ENCODE measurements around the gene MYOM3.
"Not testable (repeated sequence)": the region's sequence is repeated elsewhere in the genome, so short reads cannot be mapped to it uniquely, and the experiment has no call there.

Gene MYOM3

DNA sequence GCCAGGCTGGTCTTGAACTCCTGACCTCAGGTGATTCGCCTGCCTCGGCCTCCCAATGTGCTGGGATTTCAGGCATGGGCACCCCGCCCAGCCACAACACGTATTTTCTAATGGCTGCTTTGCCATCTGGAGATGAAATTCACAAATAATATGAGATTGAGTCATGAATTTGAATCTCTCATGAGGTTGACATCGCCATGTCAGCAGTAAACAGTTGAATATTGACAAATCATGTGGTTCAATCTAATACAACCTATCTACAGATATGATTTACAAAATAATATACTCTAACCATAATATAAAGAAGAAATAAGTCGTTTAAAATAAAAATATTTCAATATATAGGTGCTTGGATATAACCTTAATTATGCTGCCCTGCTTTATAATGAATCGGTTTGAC is 42.1 kb downstream of the MYOM3 start:
- DNase-seq, result no peak

DNA sequence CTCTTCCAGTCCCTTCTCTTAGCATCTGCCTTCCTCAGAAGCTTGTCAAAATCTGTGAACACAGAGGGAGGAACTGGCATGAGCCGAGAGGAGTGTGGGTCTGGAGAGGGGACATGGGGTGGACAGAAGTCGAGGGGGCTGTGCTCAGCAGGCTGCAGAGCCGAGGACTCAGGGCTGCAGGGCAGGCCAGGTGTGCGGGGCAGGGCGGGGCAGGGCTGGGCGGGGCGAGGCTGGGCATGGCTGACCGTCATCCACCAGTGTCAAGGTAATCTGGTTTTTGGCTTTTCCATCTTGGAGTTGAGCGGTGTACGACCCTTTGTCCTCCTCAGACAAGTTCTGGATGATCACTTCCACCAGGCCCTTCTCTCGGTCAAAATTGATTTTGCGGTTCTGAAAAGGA is 44.0 kb downstream of the MYOM3 start:
- no peak for DNase-seq

DNA sequence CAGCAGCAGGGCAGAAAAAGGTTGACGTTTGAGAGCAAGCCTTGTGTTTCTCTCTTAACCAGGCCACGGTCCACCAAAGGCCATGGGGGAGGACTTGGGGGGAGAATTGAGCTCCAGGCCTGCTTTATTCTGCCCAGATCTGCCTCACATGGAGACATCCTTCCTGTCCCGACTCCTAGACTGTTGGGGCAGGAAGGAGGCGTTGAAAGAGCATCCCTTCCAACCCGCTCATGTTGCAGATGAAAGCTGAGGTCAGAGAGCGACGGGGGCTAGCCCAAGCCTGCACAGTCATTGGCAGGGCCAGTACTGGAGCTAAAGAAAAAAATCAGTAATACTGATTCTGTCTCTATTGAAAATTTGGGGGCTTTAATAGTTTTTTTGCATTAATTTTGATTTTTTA is 46.6 kb downstream of the MYOM3 start:
- DNase-seq, result no peak

DNA sequence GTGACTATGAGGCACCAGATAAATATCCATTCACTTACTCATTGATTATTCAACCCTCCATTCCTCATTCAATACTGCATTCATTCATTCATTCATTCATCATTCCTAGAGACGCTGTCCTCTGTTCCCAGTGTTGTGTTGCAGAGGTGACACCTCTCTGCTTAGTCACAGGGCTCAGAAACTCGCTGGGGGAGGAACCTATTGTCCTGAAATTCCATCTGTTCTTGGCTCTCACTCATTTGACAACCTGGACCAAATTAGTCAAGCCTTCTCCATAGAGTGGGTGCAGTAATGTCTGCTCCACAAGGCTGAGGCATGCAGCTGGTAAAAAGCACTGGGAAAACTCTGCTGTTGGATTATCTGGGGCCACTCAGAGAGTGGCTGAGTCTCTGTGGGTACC is 49.7 kb downstream of the MYOM3 start:
- DNase-seq, result no peak

DNA sequence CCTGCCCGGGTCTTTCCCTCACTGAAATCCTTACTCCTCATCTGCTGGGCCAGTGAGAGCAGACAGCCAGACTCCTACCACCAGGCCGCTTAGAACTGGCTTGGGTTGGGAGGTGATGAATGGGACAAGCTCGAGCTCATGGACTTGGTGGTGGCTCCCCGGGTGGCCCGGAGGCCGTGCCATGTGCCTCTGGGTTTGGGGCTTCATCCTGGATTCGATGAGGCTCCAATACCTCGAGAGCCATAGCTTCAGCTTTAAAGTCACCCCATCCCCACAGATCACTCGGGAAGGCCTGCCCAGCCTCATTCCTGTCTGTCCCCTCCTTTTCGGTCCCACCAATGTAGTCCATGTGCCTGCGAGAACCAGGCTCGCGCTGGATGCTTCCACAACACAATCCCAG is 51.5 kb downstream of the MYOM3 start:
- no peak for DNase-seq

DNA sequence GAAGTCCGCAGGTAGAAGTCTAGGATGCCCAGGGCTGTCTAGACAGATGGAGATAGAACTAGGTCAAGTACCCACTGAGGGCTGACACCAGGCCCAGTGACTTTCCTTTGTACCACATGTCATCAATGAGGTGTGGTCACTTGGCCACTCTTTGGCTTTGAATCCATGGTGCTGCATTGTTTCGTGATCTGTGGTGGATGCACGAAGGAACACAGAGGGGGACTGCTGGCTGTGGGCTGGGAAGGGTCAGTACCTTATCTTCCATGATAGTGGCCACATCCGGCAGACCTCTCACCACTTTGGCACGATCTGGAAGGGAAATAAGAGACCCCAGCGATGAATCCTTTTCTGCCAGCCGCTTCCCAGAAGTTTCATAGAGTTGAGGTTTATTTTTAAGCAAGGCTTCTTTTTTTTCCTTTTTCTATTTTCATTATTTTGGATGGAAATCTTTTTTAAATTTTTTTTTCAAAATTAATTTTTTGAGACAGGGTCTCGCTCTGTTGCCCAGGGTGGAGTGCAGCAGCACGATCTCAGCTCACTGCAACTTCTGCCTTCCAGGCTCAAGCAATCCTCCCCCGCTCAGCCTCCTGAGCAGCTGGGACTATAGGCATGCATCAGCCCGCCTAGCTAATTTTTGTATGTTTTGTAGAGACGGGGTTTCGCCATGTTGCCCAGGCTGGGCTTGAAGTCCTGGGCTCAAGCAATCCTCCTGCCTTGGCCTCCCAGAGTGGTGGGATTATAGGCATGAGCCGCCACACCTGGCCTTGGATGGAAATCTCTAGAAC is 53.1 kb downstream of the MYOM3 start:
- DNase-seq, result no peak

DNA sequence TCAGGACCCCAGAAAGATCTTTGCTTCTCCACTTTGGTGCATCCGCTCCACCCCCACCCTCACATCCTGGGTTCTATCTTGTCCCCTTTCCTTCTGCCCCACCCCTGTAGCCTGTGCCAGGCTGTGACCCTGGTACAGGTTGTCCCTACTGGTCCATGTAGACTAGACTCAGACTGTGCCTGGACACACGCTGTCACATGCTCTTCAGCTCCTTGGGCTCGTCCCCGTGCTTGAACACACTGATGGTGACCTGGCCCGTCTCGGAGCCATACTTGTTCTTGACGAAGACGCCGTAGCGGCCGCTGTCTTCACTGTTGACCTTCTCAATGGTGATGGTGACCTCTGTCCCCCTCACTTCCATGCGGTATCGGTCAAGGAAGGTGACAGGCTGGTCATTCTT is 54.8 kb downstream of the MYOM3 start:
- DNase-seq, result no peak

DNA sequence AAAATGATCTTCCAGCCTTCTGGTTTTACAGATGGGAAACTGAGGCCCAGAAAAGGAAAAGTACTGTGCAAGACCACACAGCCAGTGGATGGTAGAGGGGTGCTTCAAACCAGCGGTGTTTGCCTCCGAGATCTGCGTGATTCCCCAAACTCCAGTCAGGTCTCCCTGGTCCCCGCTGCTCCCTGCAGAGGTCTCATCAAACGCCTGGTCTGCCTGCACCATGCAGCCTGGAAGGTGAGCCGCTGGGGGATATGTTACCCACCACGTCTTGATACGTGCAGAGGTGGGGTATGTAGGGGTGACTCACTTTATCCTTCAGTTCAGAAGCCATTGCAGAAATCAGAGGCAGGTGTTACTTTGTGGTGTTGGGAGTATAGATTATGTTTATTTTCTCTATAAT is 56.3 kb downstream of the MYOM3 start:
- no peak for DNase-seq

DNA sequence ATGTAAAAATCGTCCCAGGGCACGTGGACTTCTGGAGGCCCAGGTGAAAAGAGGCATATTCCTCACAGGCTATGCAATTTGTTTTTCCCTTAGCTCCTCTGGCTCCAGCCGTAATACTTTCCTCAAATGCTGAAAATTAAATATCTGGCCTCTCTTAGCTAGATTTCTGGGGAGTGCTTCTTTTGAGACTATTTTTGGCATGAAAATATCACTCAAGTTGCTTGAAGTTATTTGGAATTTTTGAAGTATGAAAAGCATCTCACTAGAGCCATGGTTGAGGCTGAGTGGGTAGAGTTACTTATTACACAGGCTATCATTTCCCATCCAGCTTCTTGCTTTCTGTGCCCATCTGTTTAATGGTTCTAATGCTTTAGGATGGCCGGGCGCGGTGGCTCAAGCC is 59.7 kb downstream of the MYOM3 start:
- peak; percentile 10 for DNase-seq

DNA sequence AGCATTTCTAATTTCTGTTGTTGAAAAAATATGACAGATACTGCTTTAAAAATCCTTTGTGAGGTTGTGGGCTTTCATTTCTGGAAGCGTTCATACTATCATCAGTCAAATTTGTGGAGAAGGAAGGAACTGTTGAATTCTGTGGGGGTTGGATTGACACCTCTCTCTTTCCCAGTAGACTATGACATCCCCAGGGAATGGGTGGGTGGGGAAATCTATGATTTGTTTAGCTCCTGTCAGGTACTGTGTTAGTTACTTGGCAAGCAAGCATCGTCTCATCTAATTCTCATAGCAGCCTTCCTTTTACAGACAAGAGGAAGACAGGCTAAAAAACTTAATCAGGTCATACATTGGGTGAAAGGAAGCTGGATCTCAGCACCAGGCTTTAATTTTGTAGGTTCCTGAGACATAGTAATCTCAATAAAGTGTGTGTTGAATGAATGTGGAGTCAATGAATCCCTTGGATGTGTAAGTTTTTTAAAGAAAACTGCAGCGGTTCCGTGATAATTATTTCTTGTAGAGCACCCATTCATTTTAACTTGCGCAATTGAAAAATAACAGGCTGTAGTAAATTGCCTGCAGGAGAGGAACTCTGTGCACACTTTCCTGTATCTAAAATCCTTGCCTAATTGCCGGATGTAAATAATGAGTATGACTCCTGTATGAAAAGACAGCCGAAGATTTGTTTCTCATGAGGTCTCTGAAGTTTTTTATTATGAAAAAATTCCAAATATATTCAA is 60.6 kb downstream of the MYOM3 start:
- DNase-seq, result no peak

DNA sequence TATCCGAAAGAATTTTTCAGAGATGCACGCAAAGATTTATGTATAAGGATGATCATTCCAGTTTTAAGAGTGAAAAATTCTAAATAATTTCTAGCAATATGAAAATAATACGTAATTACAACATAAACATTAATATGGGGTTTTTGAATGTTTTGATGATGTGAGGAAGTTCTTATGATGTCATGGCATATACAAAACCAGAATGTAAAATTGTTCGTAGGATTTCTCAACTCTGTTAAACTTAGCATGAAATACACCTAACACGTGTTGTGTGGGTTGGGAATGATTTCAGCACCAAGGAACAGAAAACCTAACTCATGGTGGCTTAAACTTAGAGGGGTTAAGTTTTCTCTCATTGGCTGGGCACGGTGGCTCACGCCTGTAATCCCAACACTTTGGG is 62.2 kb downstream of the MYOM3 start:
- DNase-seq, result no peak

DNA sequence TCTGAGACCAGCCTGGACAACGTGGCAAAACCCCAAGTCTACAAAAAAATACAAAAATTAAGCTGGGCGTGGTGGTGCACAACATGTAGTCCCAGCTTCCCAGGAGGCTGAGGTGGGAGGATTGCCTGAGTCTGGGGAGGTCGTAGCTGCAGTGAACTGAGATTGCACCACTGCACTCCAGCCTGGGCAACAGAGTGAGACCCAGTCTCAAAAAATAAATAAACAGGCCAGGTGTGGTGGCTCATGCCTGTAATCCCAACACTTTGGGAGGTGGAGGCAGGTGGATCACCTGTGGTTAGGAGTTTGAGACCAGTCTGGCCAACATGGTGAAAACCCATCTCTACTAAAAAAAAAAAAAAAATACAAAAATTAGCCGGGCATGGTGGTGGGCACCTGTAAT is 63.0 kb downstream of the MYOM3 start:
- not testable (repeated sequence) for DNase-seq

DNA sequence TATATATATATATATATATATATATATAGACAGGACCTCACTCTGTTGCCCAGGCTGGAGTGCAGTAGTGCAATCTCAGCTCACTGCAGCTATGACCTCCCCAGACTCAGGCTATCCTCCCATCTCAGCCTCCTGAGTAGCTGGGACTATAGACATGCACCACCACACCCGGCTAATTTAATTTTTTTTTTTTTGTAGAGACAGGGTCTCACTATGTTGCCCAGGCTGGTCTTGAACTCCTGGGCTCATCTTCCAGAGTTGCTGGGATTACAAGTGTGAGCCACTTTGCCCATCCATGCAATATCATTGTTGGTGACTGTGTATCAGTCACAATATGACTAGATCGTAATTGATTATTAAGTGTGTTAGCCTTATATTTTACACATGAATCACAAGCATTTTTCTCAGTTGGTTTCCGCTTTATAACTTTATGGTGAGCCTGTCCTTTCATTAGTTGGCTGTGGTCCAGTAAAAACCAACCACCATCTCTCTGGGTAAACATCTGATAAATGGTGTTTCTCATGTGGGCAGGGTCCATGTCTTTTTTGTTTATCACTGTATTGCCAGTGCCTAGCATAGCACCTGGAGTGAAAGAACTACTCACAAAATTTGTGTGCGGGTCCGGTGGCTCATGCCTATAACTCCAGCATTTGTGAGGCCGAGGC is 63.6 kb downstream of the MYOM3 start:
- DNase-seq, result peak; percentile 6

DNA sequence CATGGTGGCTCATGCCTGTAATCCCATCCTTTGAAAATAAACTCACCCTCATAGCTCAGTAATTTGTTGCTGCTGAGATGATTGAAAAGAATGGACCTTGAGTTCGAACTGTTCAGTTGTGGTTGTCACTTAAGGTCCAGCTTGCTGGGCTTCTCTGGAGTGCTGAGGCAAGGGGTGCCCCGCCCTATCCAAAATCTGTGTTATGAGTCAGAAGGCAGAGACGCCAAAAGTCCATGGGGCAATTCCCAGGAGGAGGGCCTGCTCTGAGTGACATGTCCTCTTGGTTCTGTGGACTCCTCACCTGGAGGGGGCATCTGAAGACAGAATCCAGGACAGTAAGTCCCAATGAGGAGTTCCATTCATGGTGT is 64.8 kb downstream of the MYOM3 start:
- DNase-seq, result peak; percentile 37

DNA sequence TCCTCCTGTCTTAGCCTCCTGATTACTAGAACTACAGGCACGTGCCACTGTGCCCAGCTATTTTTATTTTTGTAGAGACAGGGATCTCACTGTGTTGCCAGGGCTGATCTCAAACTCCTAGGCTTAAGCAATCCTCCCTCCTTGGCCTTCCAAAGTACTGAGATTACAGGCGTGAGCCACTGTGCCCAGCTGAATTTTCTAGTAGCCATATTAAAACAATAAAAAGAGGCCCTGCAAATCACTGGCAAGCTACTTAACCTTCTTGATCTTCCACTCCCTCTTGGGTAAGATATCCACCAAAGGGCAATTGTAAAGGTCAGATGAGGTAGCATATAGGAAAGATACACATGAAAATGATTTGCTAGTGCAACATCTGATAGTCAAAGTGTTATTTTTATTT is 66.2 kb downstream of the MYOM3 start:
- DNase-seq, result peak; percentile 4

DNA sequence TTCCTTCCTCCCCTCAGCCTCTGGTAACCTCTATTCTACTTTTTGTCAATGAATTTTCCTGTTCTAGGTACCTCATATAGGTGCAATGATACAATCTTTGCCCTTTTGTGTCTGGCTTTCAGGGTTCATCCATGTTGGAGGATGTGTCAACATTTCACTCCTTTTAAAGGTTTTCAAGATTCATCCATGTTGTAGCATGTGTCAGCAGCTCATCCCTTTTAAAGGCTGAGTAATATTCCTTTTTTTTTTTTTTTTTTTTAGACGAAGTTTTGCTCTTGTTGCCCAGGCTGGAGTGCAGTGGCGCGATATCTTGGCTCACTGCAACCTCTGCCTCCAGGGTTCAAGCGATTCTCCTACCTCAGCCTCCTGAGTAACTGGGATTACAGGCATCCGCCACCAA is 67.3 kb downstream of the MYOM3 start:
- not testable (repeated sequence) for DNase-seq

DNA sequence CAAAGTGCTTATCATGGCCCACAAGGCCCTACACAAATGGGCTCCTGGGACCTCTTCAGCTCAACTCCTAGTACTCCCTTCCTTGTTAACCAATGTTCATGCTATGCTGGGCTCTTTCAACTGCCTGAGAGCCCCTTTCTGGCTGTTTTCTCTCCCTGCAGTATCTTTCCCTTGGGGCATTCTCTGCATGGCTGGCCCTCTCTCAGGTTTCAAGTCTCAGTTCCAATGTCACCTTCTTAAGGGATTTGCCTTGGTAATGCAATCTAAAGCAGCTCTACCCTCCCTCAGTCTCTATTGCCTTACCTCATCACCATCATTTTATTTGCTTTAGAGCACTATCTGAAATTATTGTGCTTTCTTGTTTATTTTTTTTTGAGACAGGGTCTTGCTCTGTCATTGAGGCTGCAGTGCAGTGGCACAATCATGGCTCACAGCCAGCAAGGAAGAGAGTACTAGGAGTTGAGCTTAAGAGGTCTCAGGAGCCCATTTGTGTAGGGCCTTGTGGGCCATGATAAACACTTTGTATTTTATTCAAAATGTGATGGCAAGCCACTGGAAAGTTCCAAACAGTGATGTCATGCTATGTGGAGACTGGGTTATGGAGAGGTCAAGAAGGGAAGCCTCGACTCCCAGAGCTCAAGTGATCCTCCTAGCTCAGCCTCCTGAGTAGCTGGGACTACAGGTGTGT is 68.4 kb downstream of the MYOM3 start:
- DNase-seq, result no peak

DNA sequence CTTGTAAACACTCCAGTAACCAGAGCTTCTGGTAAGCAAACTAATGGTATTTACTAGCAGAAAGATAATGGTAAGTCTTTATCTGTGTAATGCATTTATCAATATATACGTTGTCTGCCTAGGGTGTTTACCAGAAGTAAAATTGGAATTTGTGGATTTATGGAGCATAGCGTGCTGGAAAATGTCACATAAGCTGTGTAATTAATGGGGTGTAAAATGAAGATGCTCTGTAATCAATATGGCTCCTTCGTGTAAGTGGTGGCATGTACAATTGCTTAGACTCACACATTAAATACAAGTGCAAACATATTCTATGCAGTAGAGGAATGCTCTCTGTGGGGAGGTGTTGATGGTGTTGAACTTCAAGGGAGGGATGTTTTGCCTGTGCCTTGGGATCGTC is 69.6 kb downstream of the MYOM3 start:
- DNase-seq, result no peak

DNA sequence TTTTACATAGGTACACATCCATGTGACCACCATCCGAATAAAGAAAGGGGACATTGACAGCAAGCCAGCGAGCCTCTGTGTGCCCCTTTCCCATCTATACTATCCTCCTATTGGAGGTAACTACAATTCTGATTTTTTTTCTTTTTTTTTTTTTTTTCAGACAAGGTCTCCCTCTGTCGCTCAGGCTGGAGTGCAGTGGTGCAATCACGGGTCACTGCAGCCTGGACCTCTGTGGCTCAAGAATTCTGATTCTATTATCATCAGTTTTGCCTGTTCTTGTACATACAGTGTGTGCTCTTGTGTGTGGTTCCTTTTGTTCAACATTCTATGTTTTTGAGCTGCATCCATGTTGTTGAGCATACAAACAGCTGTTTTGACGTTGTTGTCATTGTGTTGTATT is 75.8 kb downstream of the MYOM3 start:
- no peak for DNase-seq

DNA sequence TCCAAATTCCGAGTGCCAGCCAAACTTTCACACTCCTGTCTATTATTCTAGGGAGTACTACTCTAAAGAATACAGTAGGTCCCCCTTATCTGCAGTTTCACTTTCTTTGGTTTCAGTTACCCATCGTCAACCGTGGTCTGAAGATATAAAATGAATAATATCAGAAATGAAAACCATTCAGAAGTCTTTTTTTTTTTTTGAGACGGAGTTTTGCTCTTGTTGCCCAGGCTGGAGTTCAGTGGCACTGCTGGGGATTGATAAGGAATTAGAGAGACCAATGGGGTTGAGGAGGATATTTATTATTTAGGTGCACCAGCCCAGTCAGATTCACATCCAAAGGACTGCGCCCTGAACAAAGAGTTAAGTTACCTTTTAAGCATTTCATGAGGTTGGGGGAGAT is 79.0 kb downstream of the MYOM3 start:
- no peak for DNase-seq

DNA sequence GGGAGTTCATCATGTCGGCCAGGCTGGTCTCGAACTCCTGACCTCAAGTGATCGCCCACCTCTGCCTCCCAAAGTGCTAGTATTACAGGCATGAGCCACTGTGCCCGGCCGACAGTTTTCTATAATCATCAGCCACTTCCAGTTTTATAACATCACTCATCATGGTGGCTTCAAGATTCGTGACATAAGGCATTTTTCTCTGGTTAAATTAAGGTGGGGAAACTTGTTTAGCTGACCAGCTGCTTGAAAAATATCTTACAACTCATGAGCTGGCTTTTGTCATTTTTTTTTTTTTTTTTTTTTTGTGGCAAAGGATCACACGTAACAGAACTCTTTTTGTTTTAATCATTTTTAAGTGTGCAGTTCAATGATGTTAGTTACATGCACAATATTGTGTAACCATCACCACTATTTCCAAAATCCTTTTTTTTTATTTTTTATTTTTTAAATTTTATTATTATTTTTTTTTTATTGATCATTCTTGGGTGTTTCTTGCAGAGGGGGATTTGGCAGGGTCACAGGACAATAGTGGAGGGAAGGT is 80.9 kb downstream of the MYOM3 start:
- DNase-seq, result not testable (repeated sequence)

DNA sequence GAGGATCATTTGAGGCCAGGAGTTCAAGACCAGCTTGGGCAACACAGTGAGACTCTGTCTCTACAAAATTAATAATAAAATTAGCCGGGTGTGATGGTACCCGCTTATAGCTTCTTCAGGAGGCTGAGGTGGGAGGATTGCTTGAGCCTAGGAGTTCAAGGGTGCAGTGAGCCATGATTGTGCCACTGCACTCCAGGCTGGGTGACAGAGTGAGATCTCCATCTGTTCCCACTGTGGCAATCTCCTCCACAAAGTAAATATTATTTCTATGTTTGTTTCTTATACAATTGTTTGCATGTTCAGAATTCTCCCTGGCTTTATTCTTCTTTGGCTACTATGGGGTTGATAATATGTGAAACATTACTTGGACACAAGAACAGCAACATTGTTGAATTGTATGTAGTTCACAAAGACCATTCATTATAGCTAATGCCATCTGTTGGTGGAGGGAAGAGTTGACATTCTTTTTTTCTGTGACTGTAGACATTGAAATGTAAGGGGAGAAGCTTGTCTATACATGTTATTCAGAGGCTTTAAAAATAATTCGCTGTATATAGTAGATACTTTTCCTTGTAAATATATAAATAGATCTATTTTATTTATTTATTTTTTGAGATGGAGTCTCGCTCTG is 84.0 kb downstream of the MYOM3 start:
- peak; percentile 68 for DNase-seq

Data from fibroblast of skin of right quadriceps (primary cell).